ENCODE data around the gene SASH1.

- TF ChIP-seq CTCF (IDR thresholded peaks at IDR 0.05; ENCODE audit: insufficient read depth, low read length, poor library complexity, severe bottlenecking), result no peak
- no peak for TF ChIP-seq EZH2phosphoT487 (conservative IDR thresholded peaks at IDR 0.05; ENCODE audit: low read length)
These were observed 96.0 kb downstream of the SASH1 start for GRCh38 chr6:148438632-148439031.

Data from SU-DHL-6 (cell line).